ENCODE measurements around the gene STK11IP. TPM values are rescaled to one million over a fixed set of nuclear protein-coding genes. Genes with fewer than 3 reads are reported as not detected.

STK11IP gene
- total RNA-seq, 2 donors from 2014 or later: 27.3 to 31.1 TPM

GRCh38 chr2:219619235-219619634 lies 21.6 kb downstream of the STK11IP start:
- peak; percentile 71 for DNase-seq
- no peaks in the 10 kb centered on the region for H3K9me3 Mint-ChIP-seq
- 46 to 64% methylated on average over 1 to 4 of the region's 4 CpGs for WGBS, 2 experiments (ENCODE audit: insufficient coverage in 1 of 2, insufficient read length in 1 of 2)
- no peak overlapping the region for H3K27ac ChIP-seq (ENCODE audit: low read depth, low read length)
- no peak overlapping the region for H3K27ac Mint-ChIP-seq
- H3K36me3 Mint-ChIP-seq (ENCODE audit: low read depth): peaks cover 9% of the 10 kb centered on the region
- no peak overlapping the region for H3K4me3 Mint-ChIP-seq
- no peaks in the 10 kb centered on the region for H3K27me3 ChIP-seq (ENCODE audit: control insufficient read depth, insufficient read depth, low read length, poor library complexity, severe bottlenecking)
- TF ChIP-seq CTCF (conservative IDR thresholded peaks at IDR 0.05): peak; percentile 72
- H3K36me3 ChIP-seq (ENCODE audit: control insufficient read depth, insufficient read depth, low read length): no peaks in the 10 kb centered on the region
- H3K4me1 Mint-ChIP-seq: no peaks in the 10 kb centered on the region
- no peak overlapping the region for H3K4me3 ChIP-seq (ENCODE audit: low read length)
- no peaks in the 10 kb centered on the region for H3K4me1 ChIP-seq (ENCODE audit: control insufficient read depth, insufficient read depth, low read length)
- H3K9me3 ChIP-seq (ENCODE audit: control insufficient read depth, low read length): no peaks in the 10 kb centered on the region
- no peak overlapping the region for H3K9ac ChIP-seq (ENCODE audit: extremely low read depth, low read length, poor library complexity, severe bottlenecking)
- peaks cover 14% of the 10 kb centered on the region for H3K27me3 Mint-ChIP-seq (ENCODE audit: insufficient read depth)

DNA sequence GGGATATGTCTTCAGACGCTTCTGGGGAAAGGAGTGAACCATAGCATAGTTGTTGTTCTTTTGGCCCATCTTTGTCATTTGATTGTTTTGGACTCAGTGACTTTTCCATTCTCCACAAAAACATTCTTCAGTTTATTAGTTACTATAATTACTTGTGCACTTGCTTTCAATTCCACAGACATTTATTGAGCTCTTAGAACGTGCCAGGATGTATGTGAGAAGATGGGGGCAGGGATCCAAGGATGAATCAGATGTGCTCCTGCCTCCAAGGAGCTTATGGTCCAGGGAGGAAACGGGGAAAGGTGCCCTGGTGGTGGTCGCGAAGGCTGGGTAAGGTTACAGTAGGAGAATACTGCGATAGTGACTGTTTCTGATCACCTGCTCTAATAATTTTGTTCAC lies 22.9 kb downstream of the STK11IP start:
- Mint-ChIP-seq H3K36me3 (ENCODE audit: low read depth) (no peaks in the 10 kb centered on the region), H3K4me3 (no peak overlapping the region), H3K27ac (no peak overlapping the region), H3K4me1 (no peaks in the 10 kb centered on the region), H3K9me3 (no peaks in the 10 kb centered on the region), H3K27me3 (ENCODE audit: insufficient read depth) (peaks cover 18% of the 10 kb centered on the region)
- Histone ChIP-seq H3K9ac (ENCODE audit: extremely low read depth, low read length, poor library complexity, severe bottlenecking) (no peak overlapping the region), H3K36me3 (ENCODE audit: control insufficient read depth, insufficient read depth, low read length) (no peaks in the 10 kb centered on the region), H3K27me3 (ENCODE audit: control insufficient read depth, insufficient read depth, low read length, poor library complexity, severe bottlenecking) (no peaks in the 10 kb centered on the region), H3K9me3 (ENCODE audit: control insufficient read depth, low read length) (no peaks in the 10 kb centered on the region), H3K4me3 (ENCODE audit: low read length) (no peak overlapping the region), H3K4me1 (ENCODE audit: control insufficient read depth, insufficient read depth, low read length) (no peaks in the 10 kb centered on the region), H3K27ac (ENCODE audit: low read depth, low read length) (no peak overlapping the region)
- DNase-seq: no peak
- WGBS, 2 experiments (ENCODE audit: insufficient coverage in 1 of 2, insufficient read length in 1 of 2): 88 to 90% methylated on average over 2 to 6 of the region's 6 CpGs
- TF ChIP-seq CTCF (conservative IDR thresholded peaks at IDR 0.05): no peak

DNA sequence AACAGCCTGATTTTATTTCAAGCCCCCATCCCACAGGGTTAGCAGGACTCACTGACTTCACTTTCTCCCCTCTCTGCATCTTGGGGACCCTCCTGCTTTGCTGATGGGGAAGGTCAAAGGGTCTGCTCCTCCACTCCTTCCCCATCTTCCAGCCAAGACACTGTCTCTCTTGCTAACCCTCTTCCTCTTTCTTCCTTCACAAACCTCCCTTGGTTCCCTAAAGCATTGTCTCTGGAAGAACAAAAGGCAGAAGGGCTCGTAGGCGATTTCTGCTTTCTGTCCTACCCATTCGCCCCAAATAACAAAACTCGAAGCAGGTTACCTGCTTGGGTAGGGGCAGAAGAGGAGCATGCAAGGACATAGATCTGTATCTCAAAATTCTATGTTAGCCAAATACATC lies 24.3 kb downstream of the STK11IP start:
- Mint-ChIP-seq H3K4me3 (no peak overlapping the region), H3K4me1 (no peaks in the 10 kb centered on the region), H3K36me3 (ENCODE audit: low read depth) (no peaks in the 10 kb centered on the region), H3K9me3 (no peaks in the 10 kb centered on the region), H3K27ac (no peak overlapping the region), H3K27me3 (ENCODE audit: insufficient read depth) (peaks cover 18% of the 10 kb centered on the region)
- Histone ChIP-seq H3K27me3 (ENCODE audit: control insufficient read depth, insufficient read depth, low read length, poor library complexity, severe bottlenecking) (peaks cover 8% of the 10 kb centered on the region), H3K4me1 (ENCODE audit: control insufficient read depth, insufficient read depth, low read length) (no peaks in the 10 kb centered on the region), H3K27ac (ENCODE audit: low read depth, low read length) (no peak overlapping the region), H3K9me3 (ENCODE audit: control insufficient read depth, low read length) (no peaks in the 10 kb centered on the region), H3K4me3 (ENCODE audit: low read length) (no peak overlapping the region), H3K9ac (ENCODE audit: extremely low read depth, low read length, poor library complexity, severe bottlenecking) (no peak overlapping the region), H3K36me3 (ENCODE audit: control insufficient read depth, insufficient read depth, low read length) (no peaks in the 10 kb centered on the region)
- 86 to 88% methylated on average over 1 to 4 of the region's 4 CpGs for WGBS, 2 experiments (ENCODE audit: insufficient coverage in 1 of 2, insufficient read length in 1 of 2)
- TF ChIP-seq CTCF (conservative IDR thresholded peaks at IDR 0.05): no peak
- no peak for DNase-seq
